H1 (cell line): ENCODE measurements around the gene SAG. TPM values are rescaled to one million over a fixed set of nuclear protein-coding genes. Genes with fewer than 3 reads are reported as not detected.

Experiments
- GTF2F1 ChIP-seq: IDR thresholded peaks from 2 replicates; pipeline ENCODE4 v1.6.1; 2012; ENCODE audit warnings: low read depth, low read length, improper control_type of control experiment, borderline replicate concordance
- KDM4A ChIP-seq: IDR thresholded peaks from one replicate; pipeline ENCODE4 v1.7.1; 2012; ENCODE audit warnings: low read depth, mild to moderate bottlenecking, moderate library complexity, low read length, inconsistent platforms; ENCODE audit not compliant: severe bottlenecking
- RFX5 ChIP-seq: IDR thresholded peaks from 2 replicates; pipeline ENCODE4 v1.6.1; 2011; ENCODE audit warnings: low read depth, low read length, improper control_type of control experiment, borderline replicate concordance
- TAF7 ChIP-seq: optimal IDR thresholded peaks from 2 replicates; pipeline ENCODE3; 2011; ENCODE audit warnings: low read depth, mild to moderate bottlenecking, inconsistent platforms, low read length, moderate library complexity, borderline replicate concordance
- polyA plus RNA-seq, 7 experiments: library from polyadenylated mRNA; depleted of rRNA in 3 of 7; stranded (reverse) in 5 of 7; unstranded in 2 of 7; fragments of >200 nt in 5 of 7; fragments of 200-250 nt in 2 of 7; gene quantifications; 1 replicate in 5 of 7; 2 replicates in 1 of 7; 4 replicates in 1 of 7; pipeline versions ENCODE4 v1.2.1 to v1.2.3, GENCODE V29; 2011 to 2013; ENCODE audit warnings: missing spikeins in 2 of 7, mixed read lengths in 2 of 7
- total RNA-seq: library from RNA; stranded (reverse); fragmentation: NEBNext Ultra II Directional; extraction: Animal tissue kit (Norgen Biotek cat#: 25700); gene quantifications from 2 replicates; pipeline ENCODE4 v1.2.1, GENCODE V29; 2021

SAG gene
- total and polyA plus RNA-seq, 2 of the 8 experiments (the other 6 are each of a cell fraction or from before 2014, with no cell fraction given) = not detected

DNA sequence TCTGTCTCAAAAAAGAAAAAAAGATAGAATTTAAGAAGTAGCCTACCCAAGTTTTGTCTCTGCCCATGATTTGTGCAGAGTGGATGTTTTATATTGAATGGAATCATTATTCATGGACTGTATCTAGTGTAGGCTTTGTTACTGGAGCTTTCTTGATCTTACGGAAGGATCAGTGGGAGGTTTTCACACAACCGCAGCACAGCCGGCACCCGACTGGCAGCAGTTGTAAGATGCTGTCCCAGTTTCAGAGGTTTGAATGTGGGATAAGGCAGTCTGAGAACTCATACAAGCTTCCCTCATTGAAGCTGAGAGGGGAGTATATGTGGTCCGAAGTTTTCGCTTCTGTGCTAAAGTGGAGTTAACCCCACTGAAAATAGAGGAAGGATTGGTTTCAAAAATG is 19.7 kb upstream of the SAG start (continued):
- TF ChIP-seq GTF2F1 = no peak
- no peak for TF ChIP-seq KDM4A
- no peak for TF ChIP-seq RFX5
- TF ChIP-seq TAF7 = no peak
- TF ChIP-seq, all 59 proteins: peak for 0
